Left lung (tissue), 10 donors: ENCODE measurements around the gene ACTR2. TPM values are rescaled to one million over a fixed set of nuclear protein-coding genes. Genes with fewer than 3 reads are reported as not detected.
A peak's percentile ranks its signal among the peaks of the same experiment; 100 is the strongest.

ENCODE experiments used
- ATAC-seq: fragments of 200-7000 bp; cut with Tn5 transposase; one replicate; pipeline ENCODE4 v1.9.1; 2020; ENCODE audit warnings: moderate library complexity
- DNase-seq, 4 donors: peaks; one replicate each; pipeline ENCODE4 v3.0.0-alpha.2; 2013 to 2020
- H3K27ac ChIP-seq, 2 donors: fragments of 200-600 bp; sonication (generic) in 1 of 2; one replicate each; pipeline versions ENCODE4 v1.5.0 to v1.8.0; 2020 to 2021
- H3K27me3 ChIP-seq, 2 donors: fragments of 200-600 bp; sonication (generic) in 1 of 2; one replicate each; pipeline versions ENCODE4 v1.5.0 to v1.8.0; 2020 to 2021
- H3K36me3 ChIP-seq, 2 donors: fragments of 200-600 bp; sonication (generic) in 1 of 2; one replicate each; pipeline versions ENCODE4 v1.5.0 to v1.8.0; 2020 to 2021
- H3K4me1 ChIP-seq, 2 donors: fragments of 200-600 bp; one replicate each; pipeline ENCODE4 v1.8.0; 2021
- H3K4me3 ChIP-seq, 2 donors: fragments of 200-600 bp; sonication (generic) in 1 of 2; one replicate each; pipeline versions ENCODE4 v1.5.0 to v1.8.0; 2020 to 2021; ENCODE audit warnings: mild to moderate bottlenecking in 1 of 2
- H3K9me3 ChIP-seq, 2 donors: fragments of 200-600 bp; sonication (generic) in 1 of 2; one replicate each; pipeline versions ENCODE4 v1.5.0 to v1.8.0; 2020 to 2021
- CTCF ChIP-seq, 2 donors: fragments of 200-600 bp; sonication (generic) in 1 of 2; IDR thresholded peaks; one replicate each; pipeline versions ENCODE4 v1.5.0 to v1.8.0; 2021; ENCODE audit warnings: antibody characterized with exemption in 2 of 2
- intact Hi-C, 2 donors: fragments of 100-400 bp; cut with DNase I; formaldehyde crosslinking; loops; one replicate each; pipeline versions ENCODE4 v1.11.2 to v1.14.2; 2022
- polyA plus RNA-seq, 6 donors: library from polyadenylated mRNA; unstranded; fragments of 120-200 nt; gene quantifications; one replicate each; pipeline ENCODE4 v1.2.1, GENCODE V29; 2013; ENCODE audit not compliant: insufficient read length in 6 of 6
- total RNA-seq, 2 donors: library from RNA; stranded (reverse); fragmentation: NEBNext Ultra II Directional; extraction: Animal tissue kit (Norgen Biotek cat#: 25700); gene quantifications; one replicate each; pipeline ENCODE4 v1.2.1, GENCODE V29; 2021
- donor health status: DM: no; HTN: yes; CAD: no.
- donor health status: DM: no; HTN: no; CAD: no.

Gene ACTR2
- total and polyA plus RNA-seq, 8 donors, result 157 to 314 (median 194) TPM

- no peaks in the 10 kb centered on the region for H3K36me3 ChIP-seq
- no peak overlapping the region for H3K4me3 ChIP-seq
- no peaks in the 10 kb centered on the region for H3K9me3 ChIP-seq
- intact Hi-C loops, result no loop called here
- TF ChIP-seq CTCF (IDR thresholded peaks at IDR 0.05), result no peak
- H3K27me3 ChIP-seq, result no peaks in the 10 kb centered on the region
- ATAC-seq (peak; percentile 40), DNase-seq (peak in 1 of 4 donors; percentile 81)
- peak overlapping the region; percentile 60 to 70 for H3K27ac ChIP-seq
- peaks cover 17 to 29% of the 10 kb centered on the region in 2 donors for H3K4me1 ChIP-seq
Observed at GRCh38 chr2:65300134-65300760, 72.6 kb downstream of the ACTR2 start.

- Histone ChIP-seq H3K27ac (peak overlapping the region; percentile 60 to 70), H3K4me3 (no peak overlapping the region), H3K4me1 (peaks cover 17 to 29% of the 10 kb centered on the region in 2 donors), H3K36me3 (no peaks in the 10 kb centered on the region), H3K27me3 (no peaks in the 10 kb centered on the region), H3K9me3 (no peaks in the 10 kb centered on the region)
- intact Hi-C loops, result no loop called here
- TF ChIP-seq CTCF (IDR thresholded peaks at IDR 0.05), result no peak
- peak; percentile 93 for ATAC-seq
- peak in 3 of 4 donors; percentile 63 to 82 (median 65) for DNase-seq
Observed at GRCh38 chr2:65300761-65301711, 73.4 kb downstream of the ACTR2 start.

- H3K4me3 ChIP-seq, result no peak overlapping the region
- DNase-seq (no peak), ATAC-seq (no peak)
- peaks cover 14 to 20% of the 10 kb centered on the region in 2 donors for H3K4me1 ChIP-seq
- intact Hi-C loops, result no loop called here
- no peaks in the 10 kb centered on the region for H3K36me3 ChIP-seq
- H3K9me3 ChIP-seq, result no peaks in the 10 kb centered on the region
- H3K27me3 ChIP-seq, result no peaks in the 10 kb centered on the region
- no peak for TF ChIP-seq CTCF (IDR thresholded peaks at IDR 0.05)
- H3K27ac ChIP-seq, result no peak overlapping the region
Observed at GRCh38 chr2:65305934-65306333, 78.3 kb downstream of the ACTR2 start.

GRCh38 chr2:65309699-65310098, 82.1 kb downstream of the ACTR2 start:
- H3K27ac ChIP-seq, result peak overlapping the region; percentile 2 to 46
- no peak for TF ChIP-seq CTCF (IDR thresholded peaks at IDR 0.05)
- no peaks in the 10 kb centered on the region for H3K9me3 ChIP-seq
- peaks cover 8 to 28% of the 10 kb centered on the region in 2 donors for H3K4me1 ChIP-seq
- ATAC-seq, result peak; percentile 88
- H3K4me3 ChIP-seq, result no peak overlapping the region
- DNase-seq, result peak in 2 of 4 donors; percentile 48 to 49
- H3K36me3 ChIP-seq, result peaks cover 0 to 33% of the 10 kb centered on the region in 2 donors
- intact Hi-C loops, result no loop called here
- no peaks in the 10 kb centered on the region for H3K27me3 ChIP-seq

- peaks cover 8 to 28% of the 10 kb centered on the region in 2 donors for H3K4me1 ChIP-seq
- ATAC-seq (no peak), DNase-seq (no peak)
- no peak for TF ChIP-seq CTCF (IDR thresholded peaks at IDR 0.05)
- peaks cover 0 to 46% of the 10 kb centered on the region in 2 donors for H3K36me3 ChIP-seq
- no peaks in the 10 kb centered on the region for H3K9me3 ChIP-seq
- intact Hi-C loops, result no loop called here
- H3K27ac ChIP-seq, result peak overlapping the region in 1 of 2 donors; percentile 11
- no peak overlapping the region for H3K4me3 ChIP-seq
- no peaks in the 10 kb centered on the region for H3K27me3 ChIP-seq
Observed at GRCh38 chr2:65311049-65311448, 83.4 kb downstream of the ACTR2 start.
